ENCODE measurements around the gene NSUN7. TPM values are rescaled to one million over a fixed set of nuclear protein-coding genes. Genes with fewer than 3 reads are reported as not detected.

The NSUN7 gene
- total RNA-seq, 1 donor from 2014 or later: 1.6 TPM

DNA sequence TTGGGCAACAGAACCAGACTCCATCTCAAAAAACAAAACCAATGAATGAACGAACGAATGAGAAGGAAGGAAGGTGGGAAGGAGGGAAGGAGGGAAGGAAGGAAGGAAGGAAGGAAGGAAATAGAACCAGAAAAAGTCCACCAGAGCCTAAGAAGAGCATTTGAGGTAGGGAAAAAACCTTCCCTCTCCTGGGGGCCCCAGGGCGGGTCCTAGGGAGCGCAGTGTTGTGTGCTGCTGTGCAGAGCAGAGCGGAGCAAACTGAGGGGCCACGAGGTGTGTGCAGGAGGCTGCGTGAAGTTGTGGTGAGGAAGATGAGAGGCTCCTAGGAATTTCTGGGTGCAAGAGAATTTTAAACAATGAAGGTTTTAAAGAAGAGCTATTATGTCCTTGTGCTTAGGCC is 16.0 kb upstream of the NSUN7 start:
- no peaks in the 10 kb centered on the region for H3K36me3 Mint-ChIP-seq (ENCODE audit: unreplicated experiment)
- no peak for DNase-seq (ENCODE audit: extremely low spot score, unreplicated experiment)
- no peaks in the 10 kb centered on the region for H3K9me3 Mint-ChIP-seq (ENCODE audit: unreplicated experiment)
- peaks cover 53% of the 10 kb centered on the region for H3K27me3 Mint-ChIP-seq (ENCODE audit: unreplicated experiment)
- no peak overlapping the region for H3K4me3 Mint-ChIP-seq (ENCODE audit: unreplicated experiment)
- H3K4me1 Mint-ChIP-seq (ENCODE audit: unreplicated experiment): no peaks in the 10 kb centered on the region
- H3K27ac Mint-ChIP-seq (ENCODE audit: unreplicated experiment): no peak overlapping the region
- TF ChIP-seq, protein P1, sequence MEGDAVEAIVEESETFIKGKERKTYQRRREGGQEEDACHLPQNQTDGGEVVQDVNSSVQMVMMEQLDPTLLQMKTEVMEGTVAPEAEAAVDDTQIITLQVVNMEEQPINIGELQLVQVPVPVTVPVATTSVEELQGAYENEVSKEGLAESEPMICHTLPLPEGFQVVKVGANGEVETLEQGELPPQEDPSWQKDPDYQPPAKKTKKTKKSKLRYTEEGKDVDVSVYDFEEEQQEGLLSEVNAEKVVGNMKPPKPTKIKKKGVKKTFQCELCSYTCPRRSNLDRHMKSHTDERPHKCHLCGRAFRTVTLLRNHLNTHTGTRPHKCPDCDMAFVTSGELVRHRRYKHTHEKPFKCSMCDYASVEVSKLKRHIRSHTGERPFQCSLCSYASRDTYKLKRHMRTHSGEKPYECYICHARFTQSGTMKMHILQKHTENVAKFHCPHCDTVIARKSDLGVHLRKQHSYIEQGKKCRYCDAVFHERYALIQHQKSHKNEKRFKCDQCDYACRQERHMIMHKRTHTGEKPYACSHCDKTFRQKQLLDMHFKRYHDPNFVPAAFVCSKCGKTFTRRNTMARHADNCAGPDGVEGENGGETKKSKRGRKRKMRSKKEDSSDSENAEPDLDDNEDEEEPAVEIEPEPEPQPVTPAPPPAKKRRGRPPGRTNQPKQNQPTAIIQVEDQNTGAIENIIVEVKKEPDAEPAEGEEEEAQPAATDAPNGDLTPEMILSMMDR (IDR thresholded peaks at IDR 0.05): no peak

- H3K27me3 Mint-ChIP-seq (ENCODE audit: unreplicated experiment): peaks cover 51% of the 10 kb centered on the region
- no peaks in the 10 kb centered on the region for H3K9me3 Mint-ChIP-seq (ENCODE audit: unreplicated experiment)
- H3K4me1 Mint-ChIP-seq (ENCODE audit: unreplicated experiment): no peaks in the 10 kb centered on the region
- TF ChIP-seq, protein P1 (IDR thresholded peaks at IDR 0.05): no peak
- H3K4me3 Mint-ChIP-seq (ENCODE audit: unreplicated experiment): no peak overlapping the region
- no peak overlapping the region for H3K27ac Mint-ChIP-seq (ENCODE audit: unreplicated experiment)
- no peaks in the 10 kb centered on the region for H3K36me3 Mint-ChIP-seq (ENCODE audit: unreplicated experiment)
- DNase-seq (ENCODE audit: extremely low spot score, unreplicated experiment): no peak
These were observed 15.3 kb upstream of the NSUN7 start for GRCh38 chr4:40734497-40734896.

- no peak for DNase-seq (ENCODE audit: extremely low spot score, unreplicated experiment)
- TF ChIP-seq, protein P1 (IDR thresholded peaks at IDR 0.05): peak; percentile 61
These were observed 12.8 kb upstream of the NSUN7 start for GRCh38 chr4:40736910-40737309.

DNA sequence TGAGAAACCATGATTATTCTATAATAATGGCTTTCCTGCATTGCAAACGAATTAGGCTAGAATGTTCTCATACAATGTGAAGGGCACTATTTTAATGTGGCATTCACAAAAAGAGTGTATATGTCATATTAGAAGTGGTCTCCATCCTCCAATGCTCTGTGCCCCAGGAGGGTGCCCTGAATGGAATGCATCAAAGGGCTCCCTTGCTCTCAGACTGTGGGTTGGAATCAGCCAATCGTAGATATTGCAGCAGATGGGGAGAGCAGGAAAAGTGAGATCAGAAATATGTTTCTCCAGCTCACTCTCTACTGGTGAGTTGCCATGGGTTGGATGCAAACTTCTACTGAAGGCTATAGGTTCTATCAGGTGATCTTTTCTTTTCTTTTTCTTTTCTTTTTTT is 11.9 kb upstream of the NSUN7 start:
- TF ChIP-seq, protein P1 (IDR thresholded peaks at IDR 0.05): no peak
- Mint-ChIP-seq H3K27me3 (ENCODE audit: unreplicated experiment) (peaks cover 31% of the 10 kb centered on the region), H3K9me3 (ENCODE audit: unreplicated experiment) (no peaks in the 10 kb centered on the region), H3K4me3 (ENCODE audit: unreplicated experiment) (no peak overlapping the region), H3K36me3 (ENCODE audit: unreplicated experiment) (no peaks in the 10 kb centered on the region), H3K27ac (ENCODE audit: unreplicated experiment) (no peak overlapping the region), H3K4me1 (ENCODE audit: unreplicated experiment) (no peaks in the 10 kb centered on the region)
- DNase-seq (ENCODE audit: extremely low spot score, unreplicated experiment): no peak

More at GRCh38 chr4:40736910-40737309, 12.8 kb upstream of the NSUN7 start:
- Mint-ChIP-seq H3K27ac (ENCODE audit: unreplicated experiment) (no peak overlapping the region), H3K36me3 (ENCODE audit: unreplicated experiment) (no peaks in the 10 kb centered on the region), H3K4me3 (ENCODE audit: unreplicated experiment) (no peak overlapping the region), H3K4me1 (ENCODE audit: unreplicated experiment) (no peaks in the 10 kb centered on the region), H3K27me3 (ENCODE audit: unreplicated experiment) (peaks cover 31% of the 10 kb centered on the region), H3K9me3 (ENCODE audit: unreplicated experiment) (no peaks in the 10 kb centered on the region)

- Mint-ChIP-seq H3K27me3 (ENCODE audit: unreplicated experiment) (peaks cover 25% of the 10 kb centered on the region), H3K9me3 (ENCODE audit: unreplicated experiment) (no peaks in the 10 kb centered on the region)
These were observed 10.4 kb upstream of the NSUN7 start for GRCh38 chr4:40739347-40739746.

More at GRCh38 chr4:40739347-40739746, 10.4 kb upstream of the NSUN7 start:
- Mint-ChIP-seq H3K4me1 (ENCODE audit: unreplicated experiment) (no peaks in the 10 kb centered on the region), H3K36me3 (ENCODE audit: unreplicated experiment) (no peaks in the 10 kb centered on the region), H3K4me3 (ENCODE audit: unreplicated experiment) (no peak overlapping the region), H3K27ac (ENCODE audit: unreplicated experiment) (no peak overlapping the region)
- DNase-seq (ENCODE audit: extremely low spot score, unreplicated experiment): no peak
- TF ChIP-seq, protein P1 (IDR thresholded peaks at IDR 0.05): no peak
